ENCODE results near the gene LMX1A.

DNA sequence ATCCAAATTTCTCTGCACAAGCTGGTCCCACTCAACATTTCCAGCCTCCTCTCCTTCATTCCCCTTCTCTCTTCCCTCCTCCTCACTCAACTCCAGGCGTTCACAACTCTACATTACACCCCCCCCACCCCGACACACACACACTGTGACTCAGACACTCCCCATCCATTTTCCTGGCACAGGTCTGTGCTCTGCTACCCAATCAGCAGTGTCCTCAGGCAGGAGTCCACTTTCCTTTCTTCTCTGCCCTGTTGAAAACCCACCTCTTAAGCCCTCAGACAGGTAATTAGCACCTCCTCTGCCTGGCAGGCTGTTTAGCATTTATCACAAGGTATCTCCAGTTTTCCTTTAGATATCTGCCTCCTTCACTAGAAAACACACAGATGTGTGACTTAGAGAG lies 8.8 kb upstream of the LMX1A start:
- no peak for TF ChIP-seq YY1 (IDR thresholded peaks at IDR 0.05; ENCODE audit: low read depth)
- TF ChIP-seq, protein P1, sequence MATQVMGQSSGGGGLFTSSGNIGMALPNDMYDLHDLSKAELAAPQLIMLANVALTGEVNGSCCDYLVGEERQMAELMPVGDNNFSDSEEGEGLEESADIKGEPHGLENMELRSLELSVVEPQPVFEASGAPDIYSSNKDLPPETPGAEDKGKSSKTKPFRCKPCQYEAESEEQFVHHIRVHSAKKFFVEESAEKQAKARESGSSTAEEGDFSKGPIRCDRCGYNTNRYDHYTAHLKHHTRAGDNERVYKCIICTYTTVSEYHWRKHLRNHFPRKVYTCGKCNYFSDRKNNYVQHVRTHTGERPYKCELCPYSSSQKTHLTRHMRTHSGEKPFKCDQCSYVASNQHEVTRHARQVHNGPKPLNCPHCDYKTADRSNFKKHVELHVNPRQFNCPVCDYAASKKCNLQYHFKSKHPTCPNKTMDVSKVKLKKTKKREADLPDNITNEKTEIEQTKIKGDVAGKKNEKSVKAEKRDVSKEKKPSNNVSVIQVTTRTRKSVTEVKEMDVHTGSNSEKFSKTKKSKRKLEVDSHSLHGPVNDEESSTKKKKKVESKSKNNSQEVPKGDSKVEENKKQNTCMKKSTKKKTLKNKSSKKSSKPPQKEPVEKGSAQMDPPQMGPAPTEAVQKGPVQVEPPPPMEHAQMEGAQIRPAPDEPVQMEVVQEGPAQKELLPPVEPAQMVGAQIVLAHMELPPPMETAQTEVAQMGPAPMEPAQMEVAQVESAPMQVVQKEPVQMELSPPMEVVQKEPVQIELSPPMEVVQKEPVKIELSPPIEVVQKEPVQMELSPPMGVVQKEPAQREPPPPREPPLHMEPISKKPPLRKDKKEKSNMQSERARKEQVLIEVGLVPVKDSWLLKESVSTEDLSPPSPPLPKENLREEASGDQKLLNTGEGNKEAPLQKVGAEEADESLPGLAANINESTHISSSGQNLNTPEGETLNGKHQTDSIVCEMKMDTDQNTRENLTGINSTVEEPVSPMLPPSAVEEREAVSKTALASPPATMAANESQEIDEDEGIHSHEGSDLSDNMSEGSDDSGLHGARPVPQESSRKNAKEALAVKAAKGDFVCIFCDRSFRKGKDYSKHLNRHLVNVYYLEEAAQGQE (IDR thresholded peaks at IDR 0.05; ENCODE audit: low read depth): no peak
- TF ChIP-seq RAD21 (IDR thresholded peaks at IDR 0.05; ENCODE audit: low read depth): no peak
- no peak for TF ChIP-seq CREB1 (IDR thresholded peaks at IDR 0.05; ENCODE audit: low read depth)
- TF ChIP-seq TEAD4 (IDR thresholded peaks at IDR 0.05): no peak
- no peak for TF ChIP-seq FOXM1 (IDR thresholded peaks at IDR 0.05; ENCODE audit: borderline replicate concordance, low read depth)
- no peak for TF ChIP-seq TAF1 (IDR thresholded peaks at IDR 0.05; ENCODE audit: low read depth)
- TF ChIP-seq, protein P2, sequence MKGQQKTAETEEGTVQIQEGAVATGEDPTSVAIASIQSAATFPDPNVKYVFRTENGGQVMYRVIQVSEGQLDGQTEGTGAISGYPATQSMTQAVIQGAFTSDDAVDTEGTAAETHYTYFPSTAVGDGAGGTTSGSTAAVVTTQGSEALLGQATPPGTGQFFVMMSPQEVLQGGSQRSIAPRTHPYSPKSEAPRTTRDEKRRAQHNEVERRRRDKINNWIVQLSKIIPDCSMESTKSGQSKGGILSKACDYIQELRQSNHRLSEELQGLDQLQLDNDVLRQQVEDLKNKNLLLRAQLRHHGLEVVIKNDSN (IDR thresholded peaks at IDR 0.05): no peak
